ENCODE measurements around the gene CELSR1.

DNA sequence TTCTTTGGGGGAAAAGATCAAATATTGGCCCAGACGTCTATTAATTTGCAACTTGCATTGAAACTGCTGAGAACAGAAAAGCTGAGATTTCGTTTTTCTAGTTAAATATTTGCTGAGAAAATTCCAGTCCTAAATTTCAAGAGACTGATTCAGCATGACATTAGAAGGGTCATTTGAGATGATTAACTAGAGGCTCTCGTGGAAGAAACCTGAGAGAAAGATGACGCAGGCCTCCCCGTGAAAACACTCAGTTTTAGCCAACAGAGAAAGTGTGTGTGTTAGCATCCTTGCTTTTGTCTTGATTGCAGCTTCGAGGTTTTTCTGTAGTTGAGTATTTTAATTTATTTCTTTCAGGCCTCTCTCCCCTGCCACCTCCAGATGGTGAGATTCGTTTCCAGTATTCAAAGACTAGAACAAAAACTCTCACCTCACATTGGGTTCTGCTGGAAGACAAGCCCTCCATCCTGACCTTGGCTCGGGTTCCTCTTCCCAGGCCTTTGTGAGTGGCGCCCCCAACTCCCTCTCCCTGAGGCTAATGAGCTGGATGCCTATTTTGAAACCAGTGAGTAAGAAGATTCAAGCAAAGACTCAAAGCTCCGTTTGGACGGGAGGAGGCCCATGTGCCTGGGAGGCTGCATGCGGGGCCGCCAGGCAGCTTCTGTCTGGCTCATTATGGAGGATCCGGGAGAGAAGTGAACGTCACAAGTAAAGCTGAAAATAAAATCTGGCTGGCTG is 52.4 kb downstream of the CELSR1 start:
- TF ChIP-seq, protein P1, sequence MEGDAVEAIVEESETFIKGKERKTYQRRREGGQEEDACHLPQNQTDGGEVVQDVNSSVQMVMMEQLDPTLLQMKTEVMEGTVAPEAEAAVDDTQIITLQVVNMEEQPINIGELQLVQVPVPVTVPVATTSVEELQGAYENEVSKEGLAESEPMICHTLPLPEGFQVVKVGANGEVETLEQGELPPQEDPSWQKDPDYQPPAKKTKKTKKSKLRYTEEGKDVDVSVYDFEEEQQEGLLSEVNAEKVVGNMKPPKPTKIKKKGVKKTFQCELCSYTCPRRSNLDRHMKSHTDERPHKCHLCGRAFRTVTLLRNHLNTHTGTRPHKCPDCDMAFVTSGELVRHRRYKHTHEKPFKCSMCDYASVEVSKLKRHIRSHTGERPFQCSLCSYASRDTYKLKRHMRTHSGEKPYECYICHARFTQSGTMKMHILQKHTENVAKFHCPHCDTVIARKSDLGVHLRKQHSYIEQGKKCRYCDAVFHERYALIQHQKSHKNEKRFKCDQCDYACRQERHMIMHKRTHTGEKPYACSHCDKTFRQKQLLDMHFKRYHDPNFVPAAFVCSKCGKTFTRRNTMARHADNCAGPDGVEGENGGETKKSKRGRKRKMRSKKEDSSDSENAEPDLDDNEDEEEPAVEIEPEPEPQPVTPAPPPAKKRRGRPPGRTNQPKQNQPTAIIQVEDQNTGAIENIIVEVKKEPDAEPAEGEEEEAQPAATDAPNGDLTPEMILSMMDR (IDR thresholded peaks at IDR 0.05 in 8 of 11, conservative IDR thresholded peaks at IDR 0.05 in 3 of 11), result no peak
- TF ChIP-seq POLR2A (IDR thresholded peaks at IDR 0.05), result no peak

Measured in spleen (tissue), 7 donors.